GM19438 (cell line): Measurements from ENCODE around the gene DNAJC16.
"Not testable (repeated sequence)": the region's sequence is repeated elsewhere in the genome, so short reads cannot be mapped to it uniquely, and the experiment has no call there.

Experiments used
- ATAC-seq: cut with Tn5 transposase; IDR thresholded peaks from one replicate; pipeline ENCODE4 v1.9.1; 2021; ENCODE audit warnings: low read depth; ENCODE audit not compliant: unreplicated experiment

The DNAJC16 gene

GRCh38 chr1:15526490-15527339 is at the start of gene DNAJC16:
Gene DNAJC16, plus strand, starts transcription at chr1:15526848. Its CDS starts 2,258 bp downstream, at chr1:15529106.
- ATAC-seq: peak; percentile 55

DNA sequence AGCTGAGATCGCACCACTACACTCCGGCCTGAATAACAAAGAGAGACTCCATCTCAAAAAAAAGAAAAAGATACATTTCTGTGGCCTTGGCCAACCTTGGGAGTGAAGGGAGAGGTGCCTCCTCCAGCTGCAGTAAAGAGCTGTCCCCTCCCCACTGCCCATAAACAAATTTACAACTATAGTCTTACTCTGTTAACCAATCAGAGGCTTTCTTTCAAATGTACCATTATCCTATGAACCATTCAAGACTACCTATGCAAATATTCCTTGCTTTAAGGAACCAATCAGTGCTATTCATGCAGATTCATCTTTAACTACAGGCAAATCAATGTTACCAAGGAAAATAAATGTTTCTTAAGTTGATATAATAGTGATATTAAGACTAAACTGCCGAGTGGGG is 49.7 kb upstream of the DNAJC16 start:
- no peak for ATAC-seq

- ATAC-seq: no peak
Observed at GRCh38 chr1:15477646-15478212, 48.9 kb upstream of the DNAJC16 start.

- ATAC-seq: no peak
Observed at GRCh38 chr1:15479654-15480347, 46.8 kb upstream of the DNAJC16 start.

DNA sequence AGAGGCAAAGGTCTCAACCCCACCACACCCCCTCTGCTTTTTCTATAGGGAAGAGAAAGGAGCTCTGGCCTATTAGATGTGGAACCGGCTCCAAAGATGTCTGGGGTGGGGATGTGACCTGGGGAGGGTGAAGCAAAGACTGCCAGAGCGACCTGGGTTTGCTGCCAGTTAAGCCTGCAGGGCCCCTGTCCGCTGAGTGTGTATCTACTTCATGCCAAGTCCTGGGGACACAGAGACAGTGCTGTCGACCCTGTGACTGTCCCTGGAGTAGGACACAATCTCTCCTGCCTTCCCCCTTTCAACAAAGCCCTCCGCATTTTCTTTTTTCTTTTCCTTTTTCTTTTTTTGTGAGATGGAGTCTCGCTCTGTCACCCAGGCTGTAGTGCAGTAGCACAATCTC is 44.2 kb upstream of the DNAJC16 start:
- ATAC-seq: not testable (repeated sequence)

GRCh38 chr1:15482983-15483543 is 43.6 kb upstream of the DNAJC16 start:
- ATAC-seq: not testable (repeated sequence)

DNA sequence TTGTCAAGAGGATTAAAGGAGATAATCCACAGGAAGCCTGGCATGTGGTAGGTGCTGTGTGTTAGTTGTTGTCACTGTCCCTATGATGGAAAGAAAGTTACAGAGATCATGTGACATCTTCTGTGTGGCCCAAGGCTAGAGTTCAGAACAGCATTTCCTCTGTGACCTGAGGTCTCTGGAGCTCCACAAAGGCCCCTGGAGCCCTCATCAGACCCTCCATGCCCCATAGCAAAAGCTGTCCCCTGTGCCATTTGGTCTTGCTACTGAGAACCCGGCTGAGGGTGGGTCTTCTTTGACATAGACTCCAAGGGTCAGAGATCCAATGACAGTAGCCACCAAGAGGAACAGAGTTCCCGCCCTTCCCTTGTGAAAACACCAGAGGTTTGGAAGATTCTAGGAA is 42.7 kb upstream of the DNAJC16 start:
- ATAC-seq: no peak

DNA sequence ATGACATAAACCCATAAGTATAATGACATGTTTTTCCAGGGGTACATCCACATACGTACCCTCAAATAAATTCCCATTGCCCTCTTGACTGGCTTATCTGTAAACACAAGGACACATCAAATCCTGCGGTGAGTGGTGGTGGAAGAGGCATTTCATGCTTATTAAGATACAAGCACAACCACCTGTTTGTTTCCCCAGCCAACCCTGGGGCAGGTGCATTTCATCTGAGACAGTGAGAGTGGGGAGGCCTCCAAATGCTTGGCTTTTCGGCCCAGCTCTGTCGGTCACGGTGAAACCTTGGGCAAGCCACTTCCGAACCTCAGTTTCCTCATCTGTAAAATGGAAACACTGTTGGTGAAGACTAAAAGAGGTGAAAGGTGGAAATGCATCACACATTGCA is 42.2 kb upstream of the DNAJC16 start:
- not testable (repeated sequence) for ATAC-seq

DNA sequence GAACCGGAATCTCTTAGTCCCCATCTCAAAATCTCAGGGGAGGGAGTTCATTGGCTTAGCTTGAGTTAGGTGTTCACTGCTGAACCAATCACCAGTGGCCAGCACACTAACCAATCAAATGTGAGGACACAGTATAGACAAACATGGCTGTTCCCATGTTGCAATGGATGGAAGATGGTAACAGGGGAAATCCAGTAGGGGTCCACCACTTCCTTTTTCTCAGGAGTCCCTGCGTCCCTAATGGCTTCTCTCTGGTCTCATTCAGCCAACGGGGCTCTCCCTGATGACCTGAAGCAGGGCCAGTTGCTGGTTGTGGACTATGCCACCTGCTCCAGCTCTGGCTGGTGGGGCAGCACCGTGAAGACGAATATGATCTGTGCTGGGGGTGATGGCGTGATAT is 41.0 kb upstream of the DNAJC16 start:
- no peak for ATAC-seq

GRCh38 chr1:15486844-15487610 is 39.6 kb upstream of the DNAJC16 start:
- not testable (repeated sequence) for ATAC-seq

DNA sequence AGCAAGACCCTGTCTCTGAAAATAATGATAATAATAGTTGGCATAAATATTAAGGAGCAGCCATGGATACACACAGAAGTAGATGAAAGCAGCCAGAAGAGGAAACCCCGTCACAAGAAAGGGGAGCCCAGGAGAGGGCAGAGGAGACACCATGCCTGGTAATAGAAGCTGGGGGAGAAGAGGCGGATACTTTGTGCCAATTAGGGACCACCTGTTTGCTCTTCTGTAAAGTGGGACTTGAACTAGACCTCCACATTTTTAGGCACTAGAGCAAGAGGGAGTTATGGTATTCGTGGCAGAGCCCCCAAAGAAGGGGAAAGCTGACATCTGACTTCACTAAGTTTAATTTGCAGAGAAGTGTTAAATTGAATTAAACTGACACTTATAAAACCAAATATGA is 38.3 kb upstream of the DNAJC16 start:
- ATAC-seq: no peak

- no peak for ATAC-seq
Observed at GRCh38 chr1:15489052-15489736, 37.5 kb upstream of the DNAJC16 start.

GRCh38 chr1:15491010-15491409 is 35.6 kb upstream of the DNAJC16 start:
- not testable (repeated sequence) for ATAC-seq

GRCh38 chr1:15492596-15492995 is 34.1 kb upstream of the DNAJC16 start:
- ATAC-seq: no peak

GRCh38 chr1:15493869-15494390 is 32.7 kb upstream of the DNAJC16 start:
- ATAC-seq: no peak

- ATAC-seq: no peak
Observed at GRCh38 chr1:15500184-15501178, 26.2 kb upstream of the DNAJC16 start.

DNA sequence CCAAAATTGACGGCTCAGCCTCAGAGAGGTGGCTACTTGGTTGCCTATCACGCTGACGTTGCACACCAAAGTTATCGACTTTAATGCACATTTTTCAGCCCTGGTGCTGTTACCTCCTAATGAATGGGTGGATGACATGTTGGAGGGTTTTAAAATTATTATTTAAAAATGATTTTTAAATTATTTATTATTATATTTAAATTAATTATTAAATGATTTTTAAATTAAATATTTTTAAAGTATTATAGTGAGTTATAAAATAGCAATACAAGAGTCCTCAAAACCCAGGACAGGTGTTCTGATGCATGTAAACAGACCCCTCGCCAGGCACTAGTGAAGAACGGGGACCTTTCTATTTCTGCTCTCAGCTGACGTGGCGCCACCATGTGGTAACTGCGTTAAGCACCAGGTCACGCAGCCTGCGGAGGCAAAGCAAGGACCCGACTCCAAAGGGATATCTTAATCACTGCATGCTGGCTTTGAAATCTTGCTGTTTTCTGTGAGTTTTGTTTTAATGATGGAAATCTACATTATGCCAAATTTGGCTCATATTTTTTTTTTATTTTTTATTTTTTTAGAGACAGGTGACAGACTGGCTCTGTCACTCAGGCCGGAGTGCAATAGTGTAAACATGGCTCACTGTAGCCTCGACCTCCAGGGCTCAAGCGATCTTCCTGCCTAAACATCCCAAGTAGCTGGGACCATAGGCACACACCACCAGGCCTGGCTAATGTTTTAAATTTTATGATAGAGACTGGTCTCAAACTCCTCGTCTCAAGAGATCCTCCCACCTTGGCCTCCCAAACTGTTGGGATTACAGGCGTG is 25.2 kb upstream of the DNAJC16 start:
- ATAC-seq: no peak

GRCh38 chr1:15504436-15504835 is 22.2 kb upstream of the DNAJC16 start:
- ATAC-seq: no peak
